A673 (cell line): ENCODE measurements around the gene ZNRF3.

Experiments used
- EZH2 ChIP-seq: fragments of 200-600 bp; sonication (generic); IDR thresholded peaks from 2 replicates; pipeline ENCODE4 v1.6.1; 2017; ENCODE audit warnings: borderline replicate concordance, low read depth, mild to moderate bottlenecking, mixed read lengths, antibody characterized with exemption, low read length; ENCODE audit not compliant: poor library complexity, severe bottlenecking
- TF ChIP-seq, protein P1 (sequence below): fragments of 300-800, 200-600 bp; sonication (generic); conservative IDR thresholded peaks from 2 replicates; pipeline ENCODE4 v1.5.1; 2017; ENCODE audit warnings: low read depth, mild to moderate bottlenecking, antibody characterized with exemption, low read length, moderate library complexity, mixed read lengths

DNA sequence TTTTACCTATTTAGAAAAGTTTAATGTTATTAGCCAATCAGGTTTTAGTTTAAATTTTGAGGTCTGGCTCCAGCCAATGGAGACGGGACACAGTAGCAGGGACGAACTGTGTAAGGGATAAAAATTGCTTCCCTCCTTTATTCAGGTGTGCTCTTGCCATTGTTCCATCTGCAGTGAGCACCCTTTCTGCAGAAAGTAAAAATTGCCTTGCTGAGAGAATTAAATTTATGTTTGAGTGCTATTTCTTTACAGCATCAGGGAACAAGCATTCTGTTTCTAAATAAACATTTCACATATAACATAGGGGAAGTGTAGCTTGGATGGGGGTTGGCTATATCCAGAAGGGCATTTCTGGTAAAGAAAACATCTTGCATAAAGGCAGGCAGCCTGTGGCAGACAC lies 36.4 kb upstream of the ZNRF3 start:
- TF ChIP-seq EZH2: no peak
- TF ChIP-seq, protein P1, sequence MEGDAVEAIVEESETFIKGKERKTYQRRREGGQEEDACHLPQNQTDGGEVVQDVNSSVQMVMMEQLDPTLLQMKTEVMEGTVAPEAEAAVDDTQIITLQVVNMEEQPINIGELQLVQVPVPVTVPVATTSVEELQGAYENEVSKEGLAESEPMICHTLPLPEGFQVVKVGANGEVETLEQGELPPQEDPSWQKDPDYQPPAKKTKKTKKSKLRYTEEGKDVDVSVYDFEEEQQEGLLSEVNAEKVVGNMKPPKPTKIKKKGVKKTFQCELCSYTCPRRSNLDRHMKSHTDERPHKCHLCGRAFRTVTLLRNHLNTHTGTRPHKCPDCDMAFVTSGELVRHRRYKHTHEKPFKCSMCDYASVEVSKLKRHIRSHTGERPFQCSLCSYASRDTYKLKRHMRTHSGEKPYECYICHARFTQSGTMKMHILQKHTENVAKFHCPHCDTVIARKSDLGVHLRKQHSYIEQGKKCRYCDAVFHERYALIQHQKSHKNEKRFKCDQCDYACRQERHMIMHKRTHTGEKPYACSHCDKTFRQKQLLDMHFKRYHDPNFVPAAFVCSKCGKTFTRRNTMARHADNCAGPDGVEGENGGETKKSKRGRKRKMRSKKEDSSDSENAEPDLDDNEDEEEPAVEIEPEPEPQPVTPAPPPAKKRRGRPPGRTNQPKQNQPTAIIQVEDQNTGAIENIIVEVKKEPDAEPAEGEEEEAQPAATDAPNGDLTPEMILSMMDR: no peak
